WTC11 (cell line): ENCODE measurements around the gene SCAND1. TPM values are rescaled to one million over a fixed set of nuclear protein-coding genes. Genes with fewer than 3 reads are reported as not detected.

ENCODE experiments used
- ATAC-seq: fragments of 200-7000 bp; cut with Tn5 transposase; 2 replicates; pipeline ENCODE4 v1.10.0; 2021; ENCODE audit warnings: mild to moderate bottlenecking, moderate library complexity
- CTCF ChIA-PET: fragments of 300-600 bp; sonication (Branson Sonifier 250); formaldehyde crosslinking; loops from one replicate; lab custom pipeline; 2021; ENCODE audit warnings: antibody characterized with exemption; lab: Charles Lee
- POLR2A ChIA-PET: fragments of 350-600 bp; sonication (Branson Sonifier 250); formaldehyde crosslinking; loops from one replicate; lab custom pipeline; 2021; ENCODE audit warnings: antibody characterized with exemption; lab: Charles Lee
- DNase-seq: peaks from one replicate; pipeline ENCODE4 v3.0.0; 2021; ENCODE audit warnings: low spot score
- H3K27ac Mint-ChIP-seq: 2 replicates; pipeline ENCODE4 v1.8.0; 2021; ENCODE audit warnings: mixed read lengths
- H3K27me3 Mint-ChIP-seq: 2 replicates; pipeline ENCODE4 v1.8.0; 2021; ENCODE audit warnings: low read depth, mild to moderate bottlenecking, moderate library complexity, mixed read lengths
- H3K36me3 Mint-ChIP-seq: 2 replicates; pipeline ENCODE4 v1.8.0; 2021; ENCODE audit warnings: mixed read lengths
- H3K4me1 Mint-ChIP-seq: 2 replicates; pipeline ENCODE4 v1.8.0; 2022; ENCODE audit warnings: mixed read lengths
- H3K4me3 Mint-ChIP-seq: 2 replicates; pipeline ENCODE4 v1.8.0; 2021; ENCODE audit warnings: mild to moderate bottlenecking, moderate library complexity, mixed read lengths
- H3K9me3 Mint-ChIP-seq: 2 replicates; pipeline ENCODE4 v1.8.0; 2021; ENCODE audit warnings: mixed read lengths
- CREB1 ChIP-seq: sonication (generic); formaldehyde crosslinking; IDR thresholded peaks from 2 replicates; pipeline ENCODE4 v1.8.0; 2023; ENCODE audit warnings: mild to moderate bottlenecking, missing genetic modification reagents
- ERG ChIP-seq: fragments of 250-450 bp; sonication (Bioruptor Pico); IDR thresholded peaks from 2 replicates; pipeline ENCODE4 v1.8.0; 2021; ENCODE audit warnings: mild to moderate bottlenecking
- FOXK1 ChIP-seq: sonication (generic); formaldehyde crosslinking; IDR thresholded peaks from 2 replicates; pipeline ENCODE4 v1.8.0; 2022; ENCODE audit warnings: mild to moderate bottlenecking, moderate library complexity, missing genetic modification reagents
- HMGXB4 ChIP-seq: sonication (generic); formaldehyde crosslinking; IDR thresholded peaks from 2 replicates; pipeline ENCODE4 v1.8.1; 2023; ENCODE audit warnings: mild to moderate bottlenecking, moderate library complexity, missing genetic modification reagents
- KAT7 ChIP-seq: sonication (generic); formaldehyde crosslinking; IDR thresholded peaks from 2 replicates; pipeline ENCODE4 v1.8.1; 2023; ENCODE audit warnings: missing genetic modification reagents, mild to moderate bottlenecking, borderline replicate concordance
- NFE2L1 ChIP-seq: sonication (generic); formaldehyde crosslinking; IDR thresholded peaks from 2 replicates; pipeline ENCODE4 v1.8.1; 2023; ENCODE audit warnings: missing genetic modification reagents
- NFYB ChIP-seq: sonication (generic); formaldehyde crosslinking; conservative IDR thresholded peaks from 2 replicates; pipeline ENCODE4 v1.8.0; 2022; ENCODE audit warnings: low read depth, missing genetic modification reagents
- OVOL2 ChIP-seq: fragments of 250-450 bp; sonication (Bioruptor Pico); IDR thresholded peaks from 2 replicates; pipeline ENCODE4 v1.9.0; 2021; ENCODE audit warnings: mild to moderate bottlenecking, borderline replicate concordance
- PRRX2 ChIP-seq: fragments of 250-450 bp; sonication (Bioruptor Pico); IDR thresholded peaks from 2 replicates; pipeline ENCODE4 v1.8.0; 2021; ENCODE audit warnings: mild to moderate bottlenecking
- SOX15 ChIP-seq: fragments of 250-450 bp; sonication (Bioruptor Pico); IDR thresholded peaks from 2 replicates; pipeline ENCODE4 v1.9.0; 2021; ENCODE audit warnings: mild to moderate bottlenecking
- SP1 ChIP-seq: sonication (generic); formaldehyde crosslinking; conservative IDR thresholded peaks from 2 replicates; pipeline ENCODE4 v1.8.1; 2022; ENCODE audit warnings: missing genetic modification reagents
- STAT6 ChIP-seq: sonication (generic); formaldehyde crosslinking; conservative IDR thresholded peaks from 2 replicates; pipeline ENCODE4 v1.8.1; 2023; ENCODE audit warnings: mild to moderate bottlenecking, low read depth, missing genetic modification reagents, moderate library complexity
- ZNF138 ChIP-seq: sonication (generic); formaldehyde crosslinking; conservative IDR thresholded peaks from 2 replicates; pipeline ENCODE4 v1.8.1; 2022; ENCODE audit warnings: mild to moderate bottlenecking, moderate library complexity, missing genetic modification reagents
- ZNF425 ChIP-seq: fragments of 250-450 bp; sonication (Bioruptor Pico); conservative IDR thresholded peaks from 2 replicates; pipeline ENCODE4 v1.9.0; 2021; ENCODE audit warnings: mild to moderate bottlenecking
- ZNF671 ChIP-seq: fragments of 250-450 bp; sonication (Bioruptor Pico); IDR thresholded peaks from 2 replicates; pipeline ENCODE4 v1.8.0; 2021; ENCODE audit warnings: mild to moderate bottlenecking
- ZSCAN18 ChIP-seq: fragments of 250-450 bp; sonication (Bioruptor Pico); IDR thresholded peaks from 2 replicates; pipeline ENCODE4 v2.1.2; 2022; ENCODE audit warnings: mild to moderate bottlenecking, moderate library complexity
- total RNA-seq: library from RNA; stranded (reverse); gene quantifications from 3 replicates; pipeline ENCODE4 v1.2.3, GENCODE V29; 2021
- TF ChIP-seq, protein P1 (sequence below): sonication (generic); formaldehyde crosslinking; IDR thresholded peaks from 2 replicates; pipeline ENCODE4 v1.8.1; 2023; ENCODE audit warnings: mild to moderate bottlenecking, missing genetic modification reagents, borderline replicate concordance
- TF ChIP-seq, protein P2 (sequence below): fragments of 250-450 bp; sonication (Bioruptor Pico); IDR thresholded peaks from 2 replicates; pipeline ENCODE4 v1.9.0; 2021; ENCODE audit warnings: mild to moderate bottlenecking, borderline replicate concordance

The SCAND1 gene
- total RNA-seq, 1 experiment from 2014 or later: 103 TPM

DNA sequence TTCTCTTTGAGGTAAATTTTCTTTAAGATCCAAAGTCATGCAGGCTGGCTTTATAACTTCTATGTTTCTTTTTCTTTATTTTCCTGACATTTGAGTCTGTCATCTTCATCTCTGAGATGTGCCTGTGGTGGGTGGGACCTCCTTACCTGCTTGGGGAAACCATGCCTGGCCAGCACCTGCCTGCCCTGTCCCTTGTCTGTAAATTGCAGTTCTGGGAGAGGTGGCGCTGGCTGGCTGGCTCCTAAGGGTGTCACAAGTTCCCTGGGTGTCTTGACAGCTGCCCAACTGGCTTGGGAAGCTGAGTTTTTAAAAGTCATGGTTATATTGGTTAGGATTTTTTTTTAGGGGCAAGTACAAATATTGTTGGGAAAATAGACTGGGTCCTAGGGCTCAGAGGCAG, 36.3 kb downstream of the SCAND1 start:
- ATAC-seq: no peak
- Mint-ChIP-seq H3K4me3 (no peak overlapping the region), H3K36me3 (peaks cover 44% of the 10 kb centered on the region), H3K27ac (no peak overlapping the region), H3K4me1 (no peaks in the 10 kb centered on the region), H3K9me3 (no peaks in the 10 kb centered on the region), H3K27me3 (no peaks in the 10 kb centered on the region)
- ChIA-PET POLR2A (no interaction called here), CTCF (no interaction called here)
- no peak for DNase-seq
- TF ChIP-seq STAT6 (CRISPR knock-in tag) (no peak), HMGXB4 (CRISPR knock-in tag) (no peak), FOXK1 (no peak), SOX15 (CRISPR knock-in tag) (no peak), ZNF671 (CRISPR knock-in tag) (no peak)

GRCh38 chr20:35917077-35917476, 37.2 kb downstream of the SCAND1 start:
- Mint-ChIP-seq H3K4me1 (no peaks in the 10 kb centered on the region), H3K27me3 (no peaks in the 10 kb centered on the region), H3K4me3 (no peak overlapping the region), H3K36me3 (peaks cover 51% of the 10 kb centered on the region), H3K27ac (no peak overlapping the region), H3K9me3 (no peaks in the 10 kb centered on the region)
- ChIA-PET POLR2A (no interaction called here), CTCF (interaction anchor here (0.8 kb wide), 1 partner anchor 37 kb away, joined by 3 read pairs; the partner anchor contains the start of gene SCAND1)
- no peak for ATAC-seq
- DNase-seq: no peak
- no peak for TF ChIP-seq ERG (CRISPR knock-in tag)
- TF ChIP-seq, protein P1, sequence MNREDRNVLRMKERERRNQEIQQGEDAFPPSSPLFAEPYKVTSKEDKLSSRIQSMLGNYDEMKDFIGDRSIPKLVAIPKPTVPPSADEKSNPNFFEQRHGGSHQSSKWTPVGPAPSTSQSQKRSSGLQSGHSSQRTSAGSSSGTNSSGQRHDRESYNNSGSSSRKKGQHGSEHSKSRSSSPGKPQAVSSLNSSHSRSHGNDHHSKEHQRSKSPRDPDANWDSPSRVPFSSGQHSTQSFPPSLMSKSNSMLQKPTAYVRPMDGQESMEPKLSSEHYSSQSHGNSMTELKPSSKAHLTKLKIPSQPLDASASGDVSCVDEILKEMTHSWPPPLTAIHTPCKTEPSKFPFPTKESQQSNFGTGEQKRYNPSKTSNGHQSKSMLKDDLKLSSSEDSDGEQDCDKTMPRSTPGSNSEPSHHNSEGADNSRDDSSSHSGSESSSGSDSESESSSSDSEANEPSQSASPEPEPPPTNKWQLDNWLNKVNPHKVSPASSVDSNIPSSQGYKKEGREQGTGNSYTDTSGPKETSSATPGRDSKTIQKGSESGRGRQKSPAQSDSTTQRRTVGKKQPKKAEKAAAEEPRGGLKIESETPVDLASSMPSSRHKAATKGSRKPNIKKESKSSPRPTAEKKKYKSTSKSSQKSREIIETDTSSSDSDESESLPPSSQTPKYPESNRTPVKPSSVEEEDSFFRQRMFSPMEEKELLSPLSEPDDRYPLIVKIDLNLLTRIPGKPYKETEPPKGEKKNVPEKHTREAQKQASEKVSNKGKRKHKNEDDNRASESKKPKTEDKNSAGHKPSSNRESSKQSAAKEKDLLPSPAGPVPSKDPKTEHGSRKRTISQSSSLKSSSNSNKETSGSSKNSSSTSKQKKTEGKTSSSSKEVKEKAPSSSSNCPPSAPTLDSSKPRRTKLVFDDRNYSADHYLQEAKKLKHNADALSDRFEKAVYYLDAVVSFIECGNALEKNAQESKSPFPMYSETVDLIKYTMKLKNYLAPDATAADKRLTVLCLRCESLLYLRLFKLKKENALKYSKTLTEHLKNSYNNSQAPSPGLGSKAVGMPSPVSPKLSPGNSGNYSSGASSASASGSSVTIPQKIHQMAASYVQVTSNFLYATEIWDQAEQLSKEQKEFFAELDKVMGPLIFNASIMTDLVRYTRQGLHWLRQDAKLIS: no peak
- no peak for TF ChIP-seq OVOL2 (CRISPR knock-in tag)
- no peak for TF ChIP-seq SP1 (CRISPR knock-in tag)
- TF ChIP-seq KAT7 (CRISPR knock-in tag): no peak
- no peak for TF ChIP-seq NFYB (CRISPR knock-in tag)
- TF ChIP-seq, protein P2, sequence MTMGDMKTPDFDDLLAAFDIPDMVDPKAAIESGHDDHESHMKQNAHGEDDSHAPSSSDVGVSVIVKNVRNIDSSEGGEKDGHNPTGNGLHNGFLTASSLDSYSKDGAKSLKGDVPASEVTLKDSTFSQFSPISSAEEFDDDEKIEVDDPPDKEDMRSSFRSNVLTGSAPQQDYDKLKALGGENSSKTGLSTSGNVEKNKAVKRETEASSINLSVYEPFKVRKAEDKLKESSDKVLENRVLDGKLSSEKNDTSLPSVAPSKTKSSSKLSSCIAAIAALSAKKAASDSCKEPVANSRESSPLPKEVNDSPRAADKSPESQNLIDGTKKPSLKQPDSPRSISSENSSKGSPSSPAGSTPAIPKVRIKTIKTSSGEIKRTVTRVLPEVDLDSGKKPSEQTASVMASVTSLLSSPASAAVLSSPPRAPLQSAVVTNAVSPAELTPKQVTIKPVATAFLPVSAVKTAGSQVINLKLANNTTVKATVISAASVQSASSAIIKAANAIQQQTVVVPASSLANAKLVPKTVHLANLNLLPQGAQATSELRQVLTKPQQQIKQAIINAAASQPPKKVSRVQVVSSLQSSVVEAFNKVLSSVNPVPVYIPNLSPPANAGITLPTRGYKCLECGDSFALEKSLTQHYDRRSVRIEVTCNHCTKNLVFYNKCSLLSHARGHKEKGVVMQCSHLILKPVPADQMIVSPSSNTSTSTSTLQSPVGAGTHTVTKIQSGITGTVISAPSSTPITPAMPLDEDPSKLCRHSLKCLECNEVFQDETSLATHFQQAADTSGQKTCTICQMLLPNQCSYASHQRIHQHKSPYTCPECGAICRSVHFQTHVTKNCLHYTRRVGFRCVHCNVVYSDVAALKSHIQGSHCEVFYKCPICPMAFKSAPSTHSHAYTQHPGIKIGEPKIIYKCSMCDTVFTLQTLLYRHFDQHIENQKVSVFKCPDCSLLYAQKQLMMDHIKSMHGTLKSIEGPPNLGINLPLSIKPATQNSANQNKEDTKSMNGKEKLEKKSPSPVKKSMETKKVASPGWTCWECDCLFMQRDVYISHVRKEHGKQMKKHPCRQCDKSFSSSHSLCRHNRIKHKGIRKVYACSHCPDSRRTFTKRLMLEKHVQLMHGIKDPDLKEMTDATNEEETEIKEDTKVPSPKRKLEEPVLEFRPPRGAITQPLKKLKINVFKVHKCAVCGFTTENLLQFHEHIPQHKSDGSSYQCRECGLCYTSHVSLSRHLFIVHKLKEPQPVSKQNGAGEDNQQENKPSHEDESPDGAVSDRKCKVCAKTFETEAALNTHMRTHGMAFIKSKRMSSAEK (CRISPR knock-in tag): no peak
- TF ChIP-seq ZNF138 (CRISPR knock-in tag): no peak
- TF ChIP-seq ZSCAN18 (CRISPR knock-in tag): no peak
- no peak for TF ChIP-seq PRRX2 (CRISPR knock-in tag)
- TF ChIP-seq CREB1: no peak
- no peak for TF ChIP-seq ZNF425
- no peak for TF ChIP-seq NFE2L1 (CRISPR knock-in tag)
